DMS79 (cell line): ENCODE measurements around the gene TGFBR2.
"Not testable (repeated sequence)": the region's sequence is repeated elsewhere in the genome, so short reads cannot be mapped to it uniquely, and the experiment has no call there.

Source experiments
- DNase-seq: peaks from one replicate; lab custom pipeline; 2025; lab: John Stamatoyannopoulos, UW

Gene TGFBR2

DNA sequence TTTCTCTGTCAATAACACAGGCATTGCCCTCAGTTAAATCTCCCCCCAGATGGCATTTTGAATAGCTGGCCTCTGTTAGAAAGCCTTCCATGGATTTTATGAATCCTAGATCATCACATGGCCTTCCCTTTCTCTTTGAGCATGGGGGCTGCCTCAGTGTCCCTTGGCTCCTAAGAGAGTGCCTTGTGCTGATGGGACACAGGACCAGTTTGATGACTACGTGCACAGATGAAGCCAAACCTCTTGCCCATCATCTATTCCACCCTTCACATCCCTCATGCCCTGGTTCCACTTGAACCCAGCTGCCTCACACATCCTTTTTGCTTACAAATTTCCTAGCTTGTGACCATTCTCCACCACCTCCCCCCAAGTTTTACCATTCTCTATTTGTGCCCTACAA lies 12.9 kb downstream of the TGFBR2 start:
- DNase-seq, result no peak

GRCh38 chr3:30620402-30621360 lies 14.3 kb downstream of the TGFBR2 start:
- DNase-seq, result no peak

DNA sequence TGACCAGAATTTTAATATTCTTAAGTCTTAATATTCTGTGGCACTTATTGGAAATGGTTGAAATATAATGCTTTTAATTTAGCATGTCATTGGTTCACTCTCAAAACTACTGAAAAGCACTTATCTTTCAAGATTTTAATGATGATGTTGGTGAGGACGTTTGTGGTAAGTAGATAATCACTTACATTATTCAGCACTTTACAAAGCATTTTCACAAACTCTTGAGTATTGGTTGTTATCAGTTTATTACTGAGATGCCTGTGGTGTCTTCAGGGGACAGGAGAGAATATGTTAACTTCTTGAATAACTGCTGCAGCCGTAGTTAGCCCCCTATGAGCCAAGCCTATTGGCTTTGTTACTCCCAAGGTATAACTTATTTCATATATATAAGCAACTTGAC lies 15.2 kb downstream of the TGFBR2 start:
- peak; percentile 4 for DNase-seq

- DNase-seq, result no peak
Measured at GRCh38 chr3:30622047-30622545, 15.7 kb downstream of the TGFBR2 start.

DNA sequence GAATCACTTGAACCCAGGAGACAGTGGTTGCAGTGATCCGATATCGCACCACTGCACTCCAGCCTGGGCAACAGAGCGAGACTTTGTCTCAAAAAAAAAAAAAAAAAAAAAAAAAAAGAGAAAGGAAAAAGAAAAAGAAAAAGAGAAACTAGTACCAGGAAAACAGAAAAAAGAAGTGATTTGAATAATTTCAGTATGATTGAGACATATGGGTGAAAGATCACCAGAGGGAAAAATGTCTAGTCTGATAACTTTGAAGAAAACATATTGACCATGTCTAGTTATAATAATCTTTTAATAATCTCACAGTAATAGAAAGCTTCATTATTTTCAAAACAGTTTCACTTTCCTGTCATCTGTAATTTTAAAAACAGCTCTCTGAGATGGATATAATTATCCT lies 16.4 kb downstream of the TGFBR2 start:
- no peak for DNase-seq

GRCh38 chr3:30623351-30623750 lies 16.9 kb downstream of the TGFBR2 start:
- no peak for DNase-seq

DNA sequence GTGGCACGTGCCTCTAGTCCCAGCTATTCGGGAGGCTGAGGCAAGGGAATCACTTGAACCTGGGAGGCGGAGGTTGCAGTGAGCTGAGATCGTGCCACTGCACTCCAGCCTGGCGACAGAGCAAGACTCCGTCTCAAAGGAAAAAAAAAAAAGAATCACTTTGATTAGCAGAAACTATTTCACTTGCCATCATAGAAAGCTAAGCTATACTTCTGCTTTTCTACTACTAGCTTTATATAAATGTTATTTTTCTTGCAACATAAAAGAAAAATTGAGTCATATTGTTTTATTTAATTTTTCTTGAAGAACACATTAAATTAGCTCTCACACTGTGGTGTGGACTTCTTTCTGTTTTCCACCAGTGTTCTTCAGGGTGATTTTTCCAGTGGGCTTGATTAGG lies 18.1 kb downstream of the TGFBR2 start:
- not testable (repeated sequence) for DNase-seq

- no peak for DNase-seq
Measured at GRCh38 chr3:30625541-30626438, 19.4 kb downstream of the TGFBR2 start.

GRCh38 chr3:30626443-30627180 lies 20.2 kb downstream of the TGFBR2 start:
- DNase-seq, result no peak

DNA sequence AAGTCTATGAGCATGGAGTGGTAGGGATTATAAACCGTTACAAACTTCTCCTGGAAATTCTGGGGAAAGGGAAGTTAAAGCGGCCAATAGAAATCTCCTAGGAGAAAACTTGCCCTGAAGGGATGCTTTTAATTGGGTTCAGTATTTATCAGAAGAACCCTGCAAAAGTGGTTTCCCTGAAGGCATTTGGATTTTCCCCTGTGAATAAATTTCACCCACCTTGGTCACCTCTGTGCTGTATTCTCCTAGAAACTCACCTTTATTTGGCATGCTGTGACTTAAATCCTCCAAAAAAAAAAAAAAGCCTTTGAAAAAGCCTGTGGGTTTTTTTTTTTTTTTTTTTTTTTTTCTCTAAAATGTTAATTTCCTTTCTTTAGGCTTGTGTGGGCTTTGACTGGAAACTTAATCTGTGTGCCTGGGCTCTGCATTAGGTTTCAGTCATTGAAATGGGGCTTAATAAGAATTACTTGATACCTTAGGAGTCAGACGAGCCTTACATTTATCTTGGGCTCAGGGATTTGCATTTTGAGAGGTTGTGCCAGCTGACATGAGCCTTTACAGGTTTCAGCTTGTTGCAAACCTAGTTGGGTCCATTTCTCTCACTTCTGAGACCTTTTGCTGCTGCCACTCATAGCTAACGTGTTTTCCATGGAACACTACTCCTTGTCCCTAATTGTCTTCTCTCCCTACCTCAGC lies 22.0 kb downstream of the TGFBR2 start:
- no peak for DNase-seq

- no peak for DNase-seq
Measured at GRCh38 chr3:30628901-30629590, 22.6 kb downstream of the TGFBR2 start.

DNA sequence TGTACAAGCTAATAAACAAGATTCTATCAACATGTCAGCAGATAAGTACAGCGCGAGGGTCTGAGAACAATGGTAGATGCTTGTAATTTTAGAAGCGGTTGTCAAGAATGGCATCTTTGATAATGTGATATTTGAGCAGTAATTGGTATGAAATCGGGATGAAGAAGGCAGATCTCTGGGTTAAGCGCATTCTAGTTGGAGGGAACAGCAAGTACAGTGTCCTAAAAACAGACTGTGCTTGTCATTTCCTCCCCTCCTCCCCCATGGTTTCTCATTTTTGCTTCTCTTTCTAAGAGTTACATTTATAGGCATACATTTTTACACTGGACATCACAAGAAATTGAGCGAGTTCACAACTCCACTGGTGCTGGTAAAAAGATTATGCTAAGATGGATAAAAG lies 23.3 kb downstream of the TGFBR2 start:
- no peak for DNase-seq

DNA sequence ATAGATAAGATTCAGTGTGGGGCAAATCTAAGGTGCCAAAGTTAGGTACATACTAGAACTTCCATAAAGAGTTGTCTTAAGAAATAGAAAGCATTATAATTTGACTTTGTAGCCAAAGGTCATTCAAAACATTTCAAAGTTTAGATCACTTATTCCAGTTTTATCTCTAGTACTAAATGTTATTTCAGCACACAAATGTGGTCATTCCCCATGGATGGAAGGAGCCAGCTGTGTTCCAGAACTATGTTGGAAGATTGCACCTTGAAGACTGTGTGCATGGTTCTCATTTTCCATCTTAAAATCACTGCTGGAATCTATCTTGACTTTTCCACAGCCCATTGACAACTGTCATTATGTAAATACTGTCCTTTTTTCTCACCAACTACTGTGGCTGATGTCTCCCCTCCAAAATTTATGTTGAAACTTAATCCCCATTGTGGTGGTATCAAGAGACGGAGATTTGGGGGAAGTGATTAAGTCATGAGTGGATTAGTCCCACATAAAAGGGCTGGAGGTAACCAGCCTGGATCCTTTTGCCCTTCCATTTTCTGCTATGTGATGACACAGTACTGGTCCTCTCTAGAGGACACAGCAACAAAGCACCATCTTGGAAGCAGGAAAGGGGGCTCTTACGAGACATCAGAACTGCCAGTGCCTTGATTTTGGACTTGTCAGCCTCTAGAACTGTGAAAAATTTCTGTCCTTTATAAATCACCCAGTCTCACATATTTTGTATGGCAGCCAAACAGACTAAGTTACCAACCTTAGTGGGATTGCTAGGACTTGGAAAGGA lies 24.0 kb downstream of the TGFBR2 start:
- DNase-seq, result no peak

GRCh38 chr3:30631243-30631904 lies 25.0 kb downstream of the TGFBR2 start:
- DNase-seq, result no peak

DNA sequence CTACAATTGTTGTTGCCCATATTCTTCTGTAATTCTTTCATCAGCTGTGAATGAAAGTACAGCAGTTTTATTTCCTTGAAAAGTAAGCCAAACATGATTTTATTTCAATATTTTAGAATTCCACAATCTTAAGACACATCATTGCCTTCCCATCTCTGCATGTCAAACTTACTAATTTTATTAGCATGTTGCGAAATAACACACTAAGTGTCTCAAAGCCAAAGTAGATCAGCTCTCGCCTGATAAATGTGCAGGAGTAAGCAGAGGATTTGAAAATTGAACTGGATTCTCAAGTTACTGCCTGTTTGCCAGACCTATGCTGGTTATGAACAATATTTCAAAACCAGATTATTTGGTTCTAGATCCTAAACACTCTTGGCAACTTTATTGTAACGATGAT lies 25.7 kb downstream of the TGFBR2 start:
- no peak for DNase-seq

DNA sequence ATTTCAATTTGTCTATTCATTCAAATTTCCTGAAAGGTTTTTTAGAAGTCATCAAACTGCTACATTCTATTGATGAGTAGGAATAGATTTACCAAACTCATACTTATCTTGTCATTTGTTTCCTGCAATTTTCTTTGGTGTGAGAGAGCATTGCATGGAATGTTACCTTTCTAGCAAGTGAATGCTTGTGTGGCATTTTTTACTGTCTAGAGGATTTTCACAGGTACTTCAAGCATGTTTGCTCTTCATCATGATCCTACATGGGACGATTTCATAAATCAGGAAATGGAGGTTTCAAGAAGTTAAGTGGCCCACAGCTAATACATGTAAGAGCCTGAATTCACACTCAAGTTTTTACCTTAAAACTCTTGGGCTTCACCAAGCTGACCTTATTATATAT lies 26.1 kb downstream of the TGFBR2 start:
- no peak for DNase-seq

DNA sequence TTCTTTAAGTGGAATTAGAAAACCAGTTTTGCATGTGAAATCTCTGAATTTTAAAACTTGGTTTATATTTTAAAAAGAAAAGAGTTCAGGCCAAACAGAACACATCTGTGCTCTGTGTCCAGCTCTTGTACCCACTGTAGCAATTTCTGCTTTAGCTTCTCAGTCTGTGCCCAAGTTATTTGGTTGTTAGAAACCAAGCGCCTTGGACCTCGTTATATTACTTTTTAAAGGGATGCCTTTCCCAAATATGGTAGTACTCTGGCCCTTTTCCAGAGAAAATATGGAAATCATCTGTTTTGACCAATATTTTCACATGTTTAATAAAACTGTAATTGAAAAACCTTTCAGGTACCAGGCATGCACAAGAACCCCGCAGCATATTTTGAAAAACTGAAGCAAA lies 27.3 kb downstream of the TGFBR2 start:
- DNase-seq, result no peak

GRCh38 chr3:30634761-30635735 lies 28.6 kb downstream of the TGFBR2 start:
- no peak for DNase-seq
